GM19324 (cell line): ENCODE data around the gene CNGA3.
"Not testable (repeated sequence)": the region's sequence is repeated elsewhere in the genome, so short reads cannot be mapped to it uniquely, and the experiment has no call there.

Experiments used
- ATAC-seq: cut with Tn5 transposase; IDR thresholded peaks from one replicate; pipeline ENCODE4 v1.9.1; 2021; ENCODE audit warnings: mild to moderate bottlenecking, moderate library complexity; ENCODE audit not compliant: unreplicated experiment, low FRiP score

Gene CNGA3

DNA sequence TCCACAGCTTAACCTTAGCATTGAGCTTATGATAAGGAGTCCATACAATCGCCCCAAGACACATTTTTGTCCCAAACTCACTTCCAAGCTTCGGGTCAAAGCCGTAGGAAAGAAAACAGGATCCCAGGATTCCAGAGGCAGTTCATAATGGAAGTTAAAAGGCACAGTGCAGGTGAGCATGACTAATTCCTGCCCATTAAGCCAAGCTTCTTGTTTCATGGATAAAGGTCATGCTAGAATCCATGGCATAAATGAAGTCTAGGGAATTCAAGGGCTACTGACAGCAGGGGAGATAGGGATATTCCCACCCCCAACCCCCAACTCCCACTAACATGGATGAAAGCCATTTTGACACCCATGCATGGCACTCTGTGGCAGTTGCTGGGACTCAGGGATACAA is 88.2 kb downstream of the CNGA3 start:
- no peak for ATAC-seq

GRCh38 chr2:98435670-98436069 is 89.4 kb downstream of the CNGA3 start:
- not testable (repeated sequence) for ATAC-seq

- no peak for ATAC-seq
Measured at GRCh38 chr2:98436734-98437133, 90.5 kb downstream of the CNGA3 start.

DNA sequence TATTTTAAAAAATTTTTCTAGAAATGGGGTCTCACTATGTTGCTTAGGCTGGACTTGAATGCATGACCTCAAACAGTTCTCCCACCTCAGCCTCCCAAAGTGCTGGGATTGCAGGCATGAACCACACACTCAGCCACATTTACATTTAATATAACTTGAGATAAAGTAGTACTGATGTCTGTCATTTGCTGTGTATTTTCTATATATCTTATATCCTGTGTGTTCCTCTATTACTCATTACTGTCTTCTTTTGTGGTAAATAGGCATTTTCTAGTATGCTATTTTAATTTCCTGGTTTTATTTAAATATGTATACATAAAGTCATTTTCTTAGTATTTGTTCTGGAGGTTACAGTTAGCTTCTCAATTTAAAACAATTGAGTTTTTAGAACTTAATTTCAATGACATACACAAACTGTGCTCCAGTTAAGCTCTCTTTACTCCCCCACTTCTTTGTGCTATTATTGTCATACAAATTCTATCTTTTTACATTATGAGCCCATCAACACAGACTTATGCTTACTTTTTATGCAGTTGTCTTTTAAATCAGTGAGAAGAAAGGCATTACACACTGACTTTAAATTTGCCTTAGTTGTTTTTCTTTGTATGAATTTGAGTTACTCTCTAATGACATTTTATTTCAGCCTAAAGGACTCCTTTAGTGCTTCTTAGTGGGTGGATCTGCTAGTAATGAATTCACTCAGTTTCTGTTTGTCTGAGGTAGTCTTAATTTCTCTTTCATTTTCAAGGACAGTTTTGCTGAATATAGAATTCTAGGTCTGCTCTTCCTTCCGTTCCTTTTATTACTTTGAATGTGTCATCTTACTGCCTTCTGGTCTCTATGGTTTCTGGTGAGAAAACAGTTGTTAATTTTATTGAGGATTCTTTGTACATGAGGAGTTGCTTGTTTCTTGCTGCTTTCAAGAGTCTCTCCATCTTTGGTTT is 92.2 kb downstream of the CNGA3 start:
- no peak for ATAC-seq

- ATAC-seq: no peak
Measured at GRCh38 chr2:98441706-98442450, 95.6 kb downstream of the CNGA3 start.

- no peak for ATAC-seq
Measured at GRCh38 chr2:98442488-98442887, 96.2 kb downstream of the CNGA3 start.

- ATAC-seq: peak; percentile 87
Measured at GRCh38 chr2:98444436-98445176, 98.3 kb downstream of the CNGA3 start, which contains the start of gene INPP4A. Gene INPP4A, plus strand, starts transcription at chr2:98444858. Its CDS starts 75,191 bp downstream, at chr2:98520049.

- ATAC-seq: peak; percentile 38
Measured at GRCh38 chr2:98445177-98445682, 99.0 kb downstream of the CNGA3 start.

- no peak for ATAC-seq
Measured at GRCh38 chr2:98445683-98446581, 99.7 kb downstream of the CNGA3 start.

DNA sequence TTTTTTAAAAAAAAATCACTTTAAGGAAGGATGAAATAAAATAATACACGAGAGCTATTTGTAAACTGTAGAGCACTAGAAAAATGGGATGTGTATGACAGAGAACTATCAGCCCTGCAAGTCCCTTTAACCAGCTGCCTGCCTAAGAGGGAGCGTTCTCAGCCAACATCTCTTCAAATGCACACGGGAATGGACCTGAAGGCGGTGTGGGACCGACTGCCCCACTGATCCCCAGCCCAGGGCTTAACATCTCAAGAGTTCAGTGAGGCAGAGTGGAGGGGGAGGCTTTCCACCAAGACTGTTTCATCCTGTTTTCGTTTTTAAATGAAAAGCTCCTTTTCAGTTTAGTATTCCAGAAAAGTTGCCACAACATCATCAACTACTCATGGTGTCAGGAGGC is 100.6 kb downstream of the CNGA3 start:
- no peak for ATAC-seq
